HG03159 (cell line): Measurements from ENCODE around the gene TMEM31.
"Not testable (repeated sequence)": the region's sequence is repeated elsewhere in the genome, so short reads cannot be mapped to it uniquely, and the experiment has no call there.

Source experiments
- ATAC-seq: cut with Tn5 transposase; IDR thresholded peaks from one replicate; pipeline ENCODE4 v1.9.1; 2021; ENCODE audit warnings: mild to moderate bottlenecking, moderate library complexity; ENCODE audit not compliant: unreplicated experiment

Gene TMEM31

DNA sequence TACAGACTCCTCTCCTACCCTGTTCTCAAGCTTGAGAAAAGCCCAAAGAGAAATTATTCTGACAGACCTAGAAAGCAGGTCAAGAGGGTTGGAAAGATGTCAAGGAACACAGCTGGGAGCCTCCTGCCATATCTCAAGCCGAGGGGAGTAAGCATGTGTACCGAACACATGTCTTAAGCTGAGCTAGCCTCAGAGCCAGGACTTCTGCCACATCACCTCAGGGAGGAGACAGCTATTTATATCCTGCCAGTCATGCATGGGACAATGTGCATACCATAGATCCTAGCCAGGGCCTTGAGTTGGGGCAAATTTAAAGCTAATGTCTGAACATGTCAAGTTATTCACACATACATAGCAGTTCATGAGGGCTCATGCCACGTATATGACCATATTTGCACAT lies 11.8 kb downstream of the TMEM31 start:
- ATAC-seq, result no peak

DNA sequence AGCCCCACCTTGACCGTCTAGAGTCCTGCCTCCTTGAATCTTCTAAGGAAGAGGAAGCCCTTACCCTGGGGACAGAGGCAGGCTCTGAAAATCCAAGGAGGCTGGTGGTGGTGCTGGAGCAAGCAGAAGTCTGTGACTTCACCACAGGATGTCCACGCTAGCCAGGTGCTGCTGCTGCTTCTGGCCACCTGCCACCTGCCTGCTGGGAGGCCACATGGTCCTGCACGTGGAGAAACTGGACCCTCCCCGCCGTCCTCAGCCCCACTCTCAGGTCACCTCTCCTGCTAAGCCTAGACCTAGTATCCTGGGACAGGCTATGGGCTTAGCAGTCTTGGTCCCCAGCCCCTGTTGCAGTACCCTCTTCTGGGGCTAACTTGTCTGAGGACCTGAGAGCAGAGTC lies 15.8 kb downstream of the TMEM31 start:
- no peak for ATAC-seq

DNA sequence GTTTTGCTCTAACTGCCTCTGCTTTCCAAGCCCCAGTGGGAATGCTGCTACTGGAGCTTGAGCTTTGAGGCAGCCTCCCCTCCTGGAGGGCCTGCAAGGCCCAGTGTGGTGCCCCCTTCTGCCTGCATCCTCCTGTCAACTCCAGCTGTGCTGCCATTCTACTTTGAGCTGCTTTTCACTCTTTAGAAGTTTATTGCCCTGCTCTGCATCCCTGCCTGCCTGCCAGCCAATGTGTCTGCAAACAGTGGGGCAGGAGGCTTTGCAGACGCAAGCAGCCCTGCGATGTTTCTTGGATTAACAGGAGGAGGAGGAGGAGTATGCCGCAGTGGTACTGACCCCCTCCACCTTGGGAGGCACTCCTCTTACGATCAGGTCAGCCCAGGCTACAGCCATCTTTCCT lies 16.4 kb downstream of the TMEM31 start:
- no peak for ATAC-seq

DNA sequence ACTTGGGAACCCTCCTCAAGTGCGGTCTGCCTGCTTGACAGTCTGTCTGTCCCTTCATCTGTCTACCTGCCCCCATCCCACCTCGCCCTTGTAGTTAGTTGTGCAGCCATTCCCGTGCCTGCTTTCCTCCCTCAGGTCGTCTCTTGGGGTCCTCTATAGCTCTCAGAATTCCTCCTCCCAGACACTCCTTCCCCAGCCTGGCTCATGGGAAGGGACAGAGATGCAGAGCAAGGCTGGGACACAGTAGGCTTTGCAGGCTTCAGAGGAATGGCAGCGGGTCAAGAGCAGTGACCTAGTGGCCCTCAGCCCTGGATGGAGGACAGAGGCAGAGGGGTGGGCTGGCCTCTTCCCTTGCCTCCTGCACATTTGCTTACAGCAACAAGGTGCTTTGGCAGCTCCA lies 18.3 kb downstream of the TMEM31 start:
- ATAC-seq, result no peak

DNA sequence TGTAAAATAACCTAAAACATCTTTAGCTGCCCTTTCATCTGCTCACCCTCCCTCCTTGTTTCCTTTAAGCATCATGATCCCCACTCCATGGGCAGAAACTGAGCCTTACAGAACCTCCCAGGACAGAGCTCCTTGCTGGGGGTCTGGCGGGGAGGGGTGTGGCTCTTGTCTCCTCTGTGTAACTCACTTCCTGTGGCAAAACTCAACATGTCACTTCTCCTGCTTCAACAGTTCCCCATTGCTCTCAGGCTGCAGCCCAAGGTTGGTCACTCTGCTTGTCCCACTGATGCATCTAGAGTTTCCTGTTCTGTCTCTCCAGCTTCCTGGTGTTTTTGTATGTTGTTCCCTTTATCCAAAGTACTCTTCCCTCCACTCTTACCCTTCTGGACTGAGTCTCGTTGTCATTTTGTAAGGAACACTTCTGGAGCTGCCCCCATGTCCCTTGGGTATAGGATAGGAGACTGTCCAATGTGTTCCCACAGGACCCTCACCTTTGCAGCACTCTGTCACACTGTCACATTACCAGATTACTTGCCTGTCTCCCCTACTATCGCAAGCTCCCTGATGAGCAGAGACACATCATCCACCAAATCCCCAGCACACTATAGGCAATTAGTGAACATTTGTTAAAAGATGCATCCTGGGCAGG lies 19.6 kb downstream of the TMEM31 start:
- no peak for ATAC-seq

DNA sequence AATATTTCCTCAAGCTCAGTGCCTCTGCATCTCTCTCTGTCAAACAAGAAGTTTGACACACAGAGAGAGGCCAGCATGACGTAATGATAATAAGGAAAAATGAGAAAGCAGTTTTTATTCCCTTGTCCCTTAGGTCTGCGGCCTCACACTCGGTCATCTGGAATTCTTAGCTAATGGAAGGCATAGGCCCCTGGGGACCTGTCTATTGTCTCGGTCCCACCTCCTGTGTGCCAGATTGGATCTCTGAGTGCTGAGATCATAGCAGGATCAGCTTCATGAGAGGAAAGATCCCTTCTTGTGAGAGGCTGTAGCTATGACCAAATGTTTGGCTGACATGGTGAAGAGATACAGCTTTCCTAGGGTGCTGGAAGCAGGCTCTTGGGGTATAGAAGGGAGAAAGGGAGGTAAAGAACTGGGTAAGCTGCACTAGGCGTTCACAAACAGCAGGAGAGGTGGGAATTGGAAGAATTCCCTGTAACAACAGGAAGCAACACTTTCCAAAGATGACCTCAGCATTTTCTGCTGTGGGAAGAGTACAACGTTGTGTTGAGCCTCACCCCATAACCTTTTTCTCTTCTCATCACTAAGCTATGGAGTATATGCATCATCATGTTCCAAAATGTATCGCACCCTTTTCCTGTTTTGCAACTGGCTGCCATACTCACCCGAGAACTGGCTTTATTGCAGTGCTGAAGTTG lies 20.2 kb downstream of the TMEM31 start:
- ATAC-seq, result no peak

- ATAC-seq, result no peak
These were observed 22.3 kb downstream of the TMEM31 start for GRCh38 chrX:103733017-103733416.

- no peak for ATAC-seq
These were observed 23.5 kb downstream of the TMEM31 start for GRCh38 chrX:103734125-103734760.

DNA sequence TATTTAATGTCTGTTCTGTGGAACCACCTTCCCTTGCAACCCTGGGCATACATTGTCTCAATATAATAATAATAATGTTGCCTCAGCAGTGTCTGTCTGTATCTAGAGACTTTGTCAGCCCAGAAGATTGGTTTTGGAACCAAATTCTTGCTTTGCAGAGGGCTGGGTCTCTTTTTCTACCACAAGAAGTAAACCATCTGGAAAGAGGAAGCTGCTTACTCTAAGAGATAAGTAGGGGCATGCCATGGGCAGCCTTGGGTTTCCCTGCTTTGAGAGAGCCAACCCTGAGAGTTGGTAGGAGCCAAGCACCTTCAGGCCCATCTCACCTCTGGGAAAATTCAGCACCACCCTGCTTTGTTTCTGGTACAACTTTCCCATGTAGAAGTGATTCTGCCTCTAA lies 27.0 kb downstream of the TMEM31 start:
- ATAC-seq, result no peak

- no peak for ATAC-seq
These were observed 28.7 kb downstream of the TMEM31 start for GRCh38 chrX:103739421-103739820.

- ATAC-seq, result no peak
These were observed 31.2 kb downstream of the TMEM31 start for GRCh38 chrX:103741879-103742278.

- no peak for ATAC-seq
These were observed 31.6 kb downstream of the TMEM31 start for GRCh38 chrX:103742339-103742738.

DNA sequence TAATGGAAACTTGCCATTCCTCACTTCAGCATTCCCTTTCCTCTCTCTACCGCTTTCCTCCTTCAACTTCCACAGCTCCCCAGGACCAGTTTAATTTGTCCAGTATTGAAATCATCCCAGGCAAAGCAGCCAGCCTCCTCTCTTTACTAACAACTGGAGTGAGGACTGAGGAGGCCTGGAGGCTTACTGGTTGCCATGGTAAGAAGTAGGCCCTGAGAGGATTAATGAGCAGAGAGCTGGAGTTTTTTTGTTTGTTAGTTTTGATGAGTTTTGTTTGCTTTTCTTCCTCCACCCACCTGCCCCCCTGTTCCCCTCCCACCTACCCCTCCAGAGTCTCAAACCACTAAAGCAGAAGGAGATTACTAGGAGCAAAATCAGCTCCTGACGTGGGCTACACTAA lies 36.5 kb downstream of the TMEM31 start:
- ATAC-seq, result no peak

- no peak for ATAC-seq
These were observed 43.7 kb downstream of the TMEM31 start for GRCh38 chrX:103754401-103754800.

- ATAC-seq, result no peak
These were observed 46.0 kb downstream of the TMEM31 start for GRCh38 chrX:103756736-103757135.

- ATAC-seq, result no peak
These were observed 47.8 kb downstream of the TMEM31 start for GRCh38 chrX:103758555-103758954.

DNA sequence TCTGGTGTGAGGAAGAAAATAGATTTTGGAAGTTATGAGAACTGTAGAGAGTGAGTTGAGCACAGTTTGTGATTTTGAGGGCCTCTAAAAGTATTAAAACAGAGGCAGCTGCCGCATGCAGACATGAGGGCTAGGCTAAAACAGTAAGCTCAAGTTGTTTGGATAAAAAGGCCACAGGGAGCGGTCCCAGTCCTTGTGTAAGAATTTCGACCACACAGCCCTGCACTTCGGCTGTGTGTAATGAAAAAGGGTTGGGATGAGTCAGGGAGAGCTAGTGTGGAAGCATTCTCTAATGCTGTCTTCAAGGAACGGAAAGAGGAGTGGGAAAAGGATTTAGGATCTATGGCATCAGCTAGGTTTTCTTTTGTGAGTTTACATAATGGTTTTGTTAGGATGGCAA lies 52.8 kb downstream of the TMEM31 start:
- ATAC-seq, result not testable (repeated sequence)
